Activated T-helper 1 cell treated with anti-CD3 and anti-CD28 coated beads, Interleukin-12 subunit alpha, Interleukin-12 subunit beta, Interleukin-2, Interleukin-4 antibody, amounts not matched to agents 30 ng/mL and 10 ng/mL and 1 ng/mL, durations not matched to agents 14 hours and 24 hours and 36 hours (primary cell): ENCODE results near the gene ATR. TPM values are rescaled to one million over a fixed set of nuclear protein-coding genes. Genes with fewer than 3 reads are reported as not detected.

Experiments
- DNase-seq: peaks from one replicate; pipeline ENCODE4 v3.0.0; 2021; ENCODE audit warnings: low spot score
- H3K27ac Mint-ChIP-seq: one replicate; pipeline ENCODE4 v1.8.0; 2021; ENCODE audit warnings: mild to moderate bottlenecking, mixed read lengths
- H3K27me3 Mint-ChIP-seq: one replicate; pipeline ENCODE4 v1.8.0; 2022; ENCODE audit warnings: mild to moderate bottlenecking, moderate library complexity, mixed read lengths; ENCODE audit not compliant: insufficient read depth
- H3K36me3 Mint-ChIP-seq: one replicate; pipeline ENCODE4 v1.8.0; 2021; ENCODE audit warnings: low read depth, mixed read lengths
- H3K4me1 Mint-ChIP-seq: one replicate; pipeline ENCODE4 v1.8.0; 2021; ENCODE audit warnings: low read depth, mixed read lengths
- H3K4me3 Mint-ChIP-seq: one replicate; pipeline ENCODE4 v1.8.0; 2021; ENCODE audit warnings: mild to moderate bottlenecking, moderate library complexity, mixed read lengths
- H3K9me3 Mint-ChIP-seq: one replicate; pipeline ENCODE4 v1.8.0; 2021; ENCODE audit warnings: mixed read lengths
- intact Hi-C: fragments of 100-400 bp; cut with micrococcal nuclease; formaldehyde crosslinking; loops from one replicate; pipeline ENCODE4 v1.15.1; 2024
- total RNA-seq: library from RNA; stranded (reverse); gene quantifications from 2 replicates; pipeline ENCODE4 v1.2.3, GENCODE V29; 2022

The ATR gene
- total RNA-seq, 1 donor from 2014 or later = 27.0 TPM

DNA sequence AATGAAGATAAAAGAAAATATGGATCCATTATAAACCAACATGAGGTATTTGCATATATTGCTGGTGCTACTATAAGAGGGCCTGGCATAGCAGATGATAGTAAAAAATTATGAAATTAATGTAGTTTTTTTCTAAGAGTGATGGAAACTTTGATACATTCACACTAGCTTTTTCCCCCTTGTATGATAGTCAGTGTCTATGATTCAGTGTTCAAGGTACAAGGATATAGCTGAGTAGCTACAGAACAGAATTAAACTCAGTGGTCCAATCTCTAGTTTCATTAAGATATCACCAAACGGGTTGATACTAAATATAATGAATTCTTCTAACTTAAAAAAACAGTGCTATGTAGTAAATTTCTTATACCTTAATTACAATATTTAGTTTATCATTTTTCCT lies 80.8 kb downstream of the ATR start:
- peaks cover 37% of the 10 kb centered on the region for H3K36me3 Mint-ChIP-seq
- H3K9me3 Mint-ChIP-seq = peaks cover 7% of the 10 kb centered on the region
- no peak overlapping the region for H3K27ac Mint-ChIP-seq
- no peaks in the 10 kb centered on the region for H3K27me3 Mint-ChIP-seq
- DNase-seq = no peak
- peaks cover 22% of the 10 kb centered on the region for H3K4me1 Mint-ChIP-seq
- H3K4me3 Mint-ChIP-seq = no peak overlapping the region
- intact Hi-C loops = loop anchor here (1.0 kb wide), 1 partner anchor 51 kb away; no protein-coding TSS in a partner anchor

DNA sequence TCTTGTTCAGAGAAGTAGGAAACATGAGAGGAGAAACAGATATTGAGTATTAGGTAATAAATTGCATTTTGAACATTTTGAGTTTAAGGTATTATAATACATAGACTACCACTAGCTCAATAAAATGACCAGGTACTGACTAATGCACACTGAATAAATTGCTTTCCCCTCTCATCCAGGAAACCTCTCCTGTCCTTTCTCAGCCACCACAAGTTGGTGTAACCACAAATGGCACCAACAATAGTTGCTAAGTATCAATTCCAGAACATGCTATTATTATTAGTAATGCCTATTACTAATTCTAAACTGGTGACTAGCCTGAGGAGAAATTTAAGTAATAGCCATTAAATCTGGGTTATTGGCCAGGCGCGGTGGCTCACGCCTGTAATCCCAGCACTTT lies 83.4 kb downstream of the ATR start:
- Mint-ChIP-seq H3K4me1 (peaks cover 11% of the 10 kb centered on the region), H3K27me3 (no peaks in the 10 kb centered on the region), H3K36me3 (peaks cover 40% of the 10 kb centered on the region), H3K4me3 (no peak overlapping the region), H3K27ac (no peak overlapping the region), H3K9me3 (no peaks in the 10 kb centered on the region)
- intact Hi-C loops = no loop called here
- no peak for DNase-seq

GRCh38 chr3:142492184-142492583 lies 86.3 kb downstream of the ATR start:
- intact Hi-C loops = no loop called here
- H3K9me3 Mint-ChIP-seq = no peaks in the 10 kb centered on the region
- no peaks in the 10 kb centered on the region for H3K4me1 Mint-ChIP-seq
- H3K27ac Mint-ChIP-seq = no peak overlapping the region
- H3K36me3 Mint-ChIP-seq = peaks cover 50% of the 10 kb centered on the region
- H3K27me3 Mint-ChIP-seq = no peaks in the 10 kb centered on the region
- H3K4me3 Mint-ChIP-seq = no peak overlapping the region
- no peak for DNase-seq

DNA sequence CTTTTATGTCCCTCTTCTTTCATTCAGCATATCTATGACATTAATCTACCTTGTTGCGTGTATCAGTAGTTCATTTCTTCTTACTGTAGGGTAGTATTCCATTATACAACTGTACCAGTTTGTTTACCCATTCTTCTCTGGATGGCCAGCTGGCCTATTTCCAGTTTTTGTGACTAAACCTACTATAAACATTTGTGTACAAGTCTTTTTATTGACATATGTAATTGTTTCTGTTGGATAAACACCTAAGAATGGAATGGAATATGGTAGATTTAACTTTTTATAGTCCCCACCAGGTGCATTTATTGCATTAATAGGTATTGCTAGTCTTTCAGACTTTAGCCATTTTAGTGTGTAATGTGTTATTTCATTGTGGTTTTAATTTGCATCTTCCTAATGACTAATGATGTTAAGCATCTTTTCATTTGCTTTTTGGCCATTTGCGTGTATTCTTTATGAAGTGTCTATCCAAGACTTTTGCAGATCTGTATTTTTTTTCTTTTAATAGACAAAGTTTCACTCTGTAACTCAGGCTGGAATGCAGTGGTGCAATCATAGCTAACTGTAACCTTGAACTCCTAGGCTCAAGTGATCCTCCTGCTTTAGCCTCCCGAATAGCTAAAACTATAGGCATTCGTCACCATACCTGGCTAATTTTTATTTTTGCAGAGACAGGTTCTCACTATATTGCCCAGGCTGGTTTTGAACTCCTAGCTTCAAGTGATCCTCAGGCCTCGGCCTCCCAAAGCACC lies 88.8 kb downstream of the ATR start:
- no peaks in the 10 kb centered on the region for H3K27me3 Mint-ChIP-seq
- no peak for DNase-seq
- no peaks in the 10 kb centered on the region for H3K4me1 Mint-ChIP-seq
- intact Hi-C loops = no loop called here
- H3K4me3 Mint-ChIP-seq = no peak overlapping the region
- H3K27ac Mint-ChIP-seq = no peak overlapping the region
- peaks cover 53% of the 10 kb centered on the region for H3K36me3 Mint-ChIP-seq
- H3K9me3 Mint-ChIP-seq = no peaks in the 10 kb centered on the region

DNA sequence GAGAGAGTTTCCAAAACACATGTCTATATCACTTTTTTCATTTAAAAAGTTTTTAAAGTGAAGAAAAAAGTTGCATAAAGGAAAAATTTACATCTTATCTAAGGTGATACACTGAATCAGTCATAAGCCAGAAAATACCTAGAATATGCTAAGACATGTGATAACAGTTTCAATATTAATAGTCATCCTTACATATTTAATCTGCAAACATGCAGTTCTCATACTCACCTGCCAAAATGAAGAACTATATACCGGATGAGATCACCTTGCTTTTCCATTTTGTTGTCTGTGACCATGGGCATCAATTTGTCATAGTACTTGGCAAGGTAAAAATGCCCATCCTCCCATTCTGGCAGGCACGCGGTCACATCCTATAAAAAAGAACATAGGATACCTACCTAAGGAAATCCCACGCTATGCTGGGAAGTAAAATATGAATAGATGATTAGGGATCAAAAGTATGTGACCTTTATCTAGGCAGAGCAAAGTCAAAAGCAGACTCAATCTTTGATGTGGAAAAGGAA lies 93.6 kb downstream of the ATR start:
- no peaks in the 10 kb centered on the region for H3K27me3 Mint-ChIP-seq
- no peak overlapping the region for H3K27ac Mint-ChIP-seq
- intact Hi-C loops = no loop called here
- H3K4me1 Mint-ChIP-seq = no peaks in the 10 kb centered on the region
- H3K9me3 Mint-ChIP-seq = peaks cover 8% of the 10 kb centered on the region
- H3K36me3 Mint-ChIP-seq = peaks cover 55% of the 10 kb centered on the region
- no peak overlapping the region for H3K4me3 Mint-ChIP-seq
- no peak for DNase-seq

GRCh38 chr3:142481196-142481595 lies 97.3 kb downstream of the ATR start:
- Mint-ChIP-seq H3K4me1 (no peaks in the 10 kb centered on the region), H3K9me3 (peaks cover 24% of the 10 kb centered on the region), H3K27me3 (no peaks in the 10 kb centered on the region), H3K36me3 (peaks cover 45% of the 10 kb centered on the region), H3K27ac (no peak overlapping the region), H3K4me3 (no peak overlapping the region)
- no peak for DNase-seq
- intact Hi-C loops = no loop called here

DNA sequence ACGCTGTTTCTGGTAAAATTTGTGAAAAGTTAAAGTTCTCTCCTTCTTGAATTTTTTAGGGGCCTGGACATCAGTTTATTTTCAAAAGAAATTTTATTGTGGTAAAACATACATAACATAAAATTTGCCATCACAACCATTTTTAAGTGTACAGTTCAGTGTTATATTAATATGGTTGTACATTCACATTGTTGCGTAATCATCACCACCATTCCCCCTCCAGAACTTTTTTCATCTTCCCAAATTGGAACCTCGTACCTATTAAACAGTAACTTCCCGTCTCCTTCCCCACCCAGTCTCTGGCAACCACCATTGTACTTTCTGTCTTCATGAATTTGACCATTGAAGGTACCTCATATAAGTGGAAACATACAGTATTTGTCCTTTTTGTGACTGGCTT lies 107.7 kb downstream of the ATR start:
- Mint-ChIP-seq H3K9me3 (no peaks in the 10 kb centered on the region), H3K27me3 (no peaks in the 10 kb centered on the region), H3K4me1 (no peaks in the 10 kb centered on the region), H3K27ac (no peak overlapping the region), H3K36me3 (peaks cover 15% of the 10 kb centered on the region), H3K4me3 (no peak overlapping the region)
- intact Hi-C loops = no loop called here
- DNase-seq = no peak

DNA sequence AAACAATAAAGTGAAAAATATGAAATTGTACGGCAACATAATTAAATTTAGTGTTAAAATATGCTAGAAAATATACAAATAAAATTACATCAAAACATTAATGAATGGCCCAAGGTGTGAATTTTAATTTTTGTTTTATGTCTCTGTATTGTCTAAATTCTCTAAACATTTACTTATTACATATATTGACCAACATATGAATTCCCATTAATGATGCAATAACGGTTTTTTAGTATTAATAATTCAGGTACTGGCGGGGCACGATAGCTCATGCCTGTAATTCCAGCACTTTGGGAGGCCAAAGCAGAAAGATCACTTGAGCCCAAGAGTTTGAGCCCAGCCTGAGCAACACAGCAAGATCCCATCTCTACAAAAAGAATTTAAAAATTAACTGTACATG lies 110.1 kb downstream of the ATR start:
- H3K9me3 Mint-ChIP-seq = no peaks in the 10 kb centered on the region
- no peak overlapping the region for H3K27ac Mint-ChIP-seq
- no peak for DNase-seq
- intact Hi-C loops = no loop called here
- no peak overlapping the region for H3K4me3 Mint-ChIP-seq
- H3K27me3 Mint-ChIP-seq = no peaks in the 10 kb centered on the region
- H3K4me1 Mint-ChIP-seq = no peaks in the 10 kb centered on the region
- peaks cover 19% of the 10 kb centered on the region for H3K36me3 Mint-ChIP-seq

DNA sequence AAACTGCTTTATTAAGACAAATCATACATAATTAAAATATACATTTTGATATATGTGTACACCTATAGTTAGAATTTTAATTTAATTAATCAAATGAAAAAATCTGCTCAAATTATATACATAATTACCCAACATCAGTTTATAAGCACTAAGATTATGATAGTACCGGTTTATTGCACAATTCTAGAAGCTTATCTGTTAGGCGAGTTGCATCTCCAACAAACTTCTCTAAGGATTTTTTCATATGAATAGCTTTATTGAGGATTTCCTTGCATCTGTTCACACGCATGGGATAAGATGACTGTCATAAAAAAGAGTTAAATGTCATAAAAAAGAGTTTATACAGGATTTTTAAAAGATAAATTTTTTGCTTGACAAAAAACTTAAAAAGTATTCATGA lies 110.8 kb downstream of the ATR start:
- no peak for DNase-seq
- Mint-ChIP-seq H3K27ac (no peak overlapping the region), H3K9me3 (no peaks in the 10 kb centered on the region), H3K4me1 (no peaks in the 10 kb centered on the region), H3K4me3 (no peak overlapping the region), H3K27me3 (no peaks in the 10 kb centered on the region), H3K36me3 (peaks cover 14% of the 10 kb centered on the region)
- intact Hi-C loops = no loop called here

DNA sequence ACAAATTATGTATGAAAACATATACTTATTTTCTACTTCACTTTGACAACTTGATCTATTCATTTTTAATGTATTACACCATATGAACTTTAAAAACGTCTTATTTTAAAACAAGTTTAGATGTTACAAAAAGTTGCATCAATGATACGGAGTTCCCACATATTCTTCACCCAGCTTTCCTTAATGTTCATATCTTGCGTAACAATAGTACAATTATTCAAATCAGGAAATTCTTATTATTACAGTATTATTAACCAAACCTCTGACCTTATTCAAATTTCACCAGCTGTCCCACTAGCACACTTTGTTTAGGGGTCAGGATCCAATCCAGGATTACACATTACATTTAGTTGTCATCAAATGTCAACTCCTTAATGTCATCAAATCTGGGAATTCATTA lies 117.8 kb downstream of the ATR start:
- H3K9me3 Mint-ChIP-seq = no peaks in the 10 kb centered on the region
- no peak overlapping the region for H3K27ac Mint-ChIP-seq
- peaks cover 23% of the 10 kb centered on the region for H3K36me3 Mint-ChIP-seq
- no peak overlapping the region for H3K4me3 Mint-ChIP-seq
- no peaks in the 10 kb centered on the region for H3K27me3 Mint-ChIP-seq
- DNase-seq = no peak
- H3K4me1 Mint-ChIP-seq = no peaks in the 10 kb centered on the region
- intact Hi-C loops = no loop called here

- Mint-ChIP-seq H3K9me3 (no peaks in the 10 kb centered on the region), H3K36me3 (peaks cover 27% of the 10 kb centered on the region), H3K4me1 (no peaks in the 10 kb centered on the region), H3K27me3 (no peaks in the 10 kb centered on the region), H3K4me3 (no peak overlapping the region), H3K27ac (no peak overlapping the region)
- intact Hi-C loops = no loop called here
- no peak for DNase-seq
Measured at GRCh38 chr3:142459929-142460328, 118.6 kb downstream of the ATR start.

- Mint-ChIP-seq H3K27ac (no peak overlapping the region), H3K27me3 (no peaks in the 10 kb centered on the region), H3K36me3 (peaks cover 26% of the 10 kb centered on the region), H3K4me3 (no peak overlapping the region), H3K4me1 (no peaks in the 10 kb centered on the region), H3K9me3 (no peaks in the 10 kb centered on the region)
- no peak for DNase-seq
- intact Hi-C loops = no loop called here
Measured at GRCh38 chr3:142459096-142459495, 119.4 kb downstream of the ATR start.

DNA sequence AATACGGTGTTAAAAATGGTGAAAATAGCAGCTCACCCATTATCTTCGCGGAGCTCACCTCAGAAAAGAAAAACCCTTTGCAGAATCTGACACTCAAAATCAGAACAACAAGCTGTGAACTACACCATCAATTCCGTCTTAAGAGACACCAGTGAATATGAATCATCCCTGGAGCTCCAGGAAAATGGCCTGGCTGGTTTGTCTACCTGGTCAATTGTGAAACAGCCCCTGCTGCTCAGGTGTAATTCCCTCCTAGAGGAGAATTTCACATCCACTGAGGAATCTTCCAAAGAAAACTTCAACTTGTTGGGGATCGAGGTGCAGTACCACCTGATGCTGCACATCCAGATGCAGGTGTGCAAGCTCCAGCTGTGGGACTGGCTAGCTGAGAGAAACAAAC lies 127.7 kb downstream of the ATR start:
- Mint-ChIP-seq H3K27me3 (no peaks in the 10 kb centered on the region), H3K27ac (no peak overlapping the region), H3K9me3 (no peaks in the 10 kb centered on the region), H3K4me3 (no peak overlapping the region), H3K4me1 (peaks cover 22% of the 10 kb centered on the region), H3K36me3 (peaks cover 31% of the 10 kb centered on the region)
- intact Hi-C loops = no loop called here
- DNase-seq = no peak

DNA sequence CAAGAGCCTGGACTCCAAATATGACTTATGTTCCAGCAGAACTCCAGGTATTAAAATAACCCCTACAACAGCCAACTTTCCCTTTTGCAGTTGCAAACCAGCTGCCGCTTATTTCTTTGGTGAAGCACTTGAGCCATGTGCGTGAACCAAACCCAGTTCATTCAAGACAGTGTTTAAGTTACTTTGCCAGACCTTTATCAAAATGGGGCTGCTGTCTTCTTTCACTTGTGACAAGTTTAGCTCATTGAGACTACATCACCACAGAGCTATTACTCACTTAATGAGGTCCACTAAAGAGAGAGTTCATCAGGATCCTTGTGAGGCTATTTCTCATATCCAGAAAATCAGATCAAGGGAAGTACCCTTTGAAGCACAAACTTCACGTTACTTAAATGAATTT lies 128.3 kb downstream of the ATR start:
- Mint-ChIP-seq H3K36me3 (peaks cover 30% of the 10 kb centered on the region), H3K4me1 (peaks cover 29% of the 10 kb centered on the region), H3K9me3 (no peaks in the 10 kb centered on the region), H3K27ac (no peak overlapping the region), H3K4me3 (no peak overlapping the region), H3K27me3 (no peaks in the 10 kb centered on the region)
- intact Hi-C loops = no loop called here
- no peak for DNase-seq
